HEK293T (cell line): Measurements from ENCODE around the gene LARGE2.

Experiments used
- BHLHE40 ChIP-seq: fragments of 450-650 bp; IDR thresholded peaks from 2 replicates; pipeline ENCODE4 v1.6.1; 2016; ENCODE audit warnings: mild to moderate bottlenecking, moderate library complexity, borderline replicate concordance
- ELF4 ChIP-seq: fragments of 450-650 bp; IDR thresholded peaks from 2 replicates; pipeline ENCODE4 v1.6.1; 2017; ENCODE audit warnings: antibody characterized with exemption
- FOXA1 ChIP-seq: fragments of 450-650 bp; IDR thresholded peaks from 2 replicates; pipeline ENCODE4 v1.6.1; 2016; ENCODE audit warnings: mild to moderate bottlenecking
- FOXK2 ChIP-seq: fragments of 450-650 bp; IDR thresholded peaks from 2 replicates; pipeline ENCODE4 v1.6.1; 2016; ENCODE audit warnings: mild to moderate bottlenecking

DNA sequence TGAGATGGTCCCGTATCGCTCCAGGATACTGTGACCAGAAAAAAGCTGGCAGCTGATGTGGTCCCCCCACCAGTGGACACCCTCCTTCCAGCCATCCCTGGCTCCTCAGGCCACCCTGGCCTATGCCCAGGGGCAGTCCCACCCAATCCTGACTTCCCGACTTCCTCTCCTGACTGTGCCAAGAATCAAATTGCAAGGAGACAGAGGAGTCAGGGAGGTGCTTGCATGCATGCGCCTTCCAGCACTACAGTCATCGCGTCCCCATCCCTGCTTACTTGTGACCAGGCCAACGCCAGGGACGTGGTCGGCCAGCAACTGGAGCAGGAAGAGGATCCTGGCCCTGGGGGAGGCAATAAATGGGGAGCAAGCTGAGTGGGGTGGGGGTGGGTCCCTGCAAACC lies 11.8 kb upstream of the LARGE2 start:
- no peak for TF ChIP-seq FOXK2
- no peak for TF ChIP-seq ELF4
- TF ChIP-seq FOXA1, result no peak
- TF ChIP-seq BHLHE40, result no peak
